GM21619 (cell line): ENCODE results near the gene TRAF4.
"Not testable (repeated sequence)": the region's sequence is repeated elsewhere in the genome, so short reads cannot be mapped to it uniquely, and the experiment has no call there.

Experiments
- ATAC-seq: cut with Tn5 transposase; IDR thresholded peaks from one replicate; pipeline ENCODE4 v1.9.1; 2021; ENCODE audit not compliant: unreplicated experiment

Gene TRAF4

GRCh38 chr17:28777178-28777577 lies 33.4 kb downstream of the TRAF4 start:
- ATAC-seq = no peak

- not testable (repeated sequence) for ATAC-seq
Observed at GRCh38 chr17:28779601-28780000, 35.8 kb downstream of the TRAF4 start.

DNA sequence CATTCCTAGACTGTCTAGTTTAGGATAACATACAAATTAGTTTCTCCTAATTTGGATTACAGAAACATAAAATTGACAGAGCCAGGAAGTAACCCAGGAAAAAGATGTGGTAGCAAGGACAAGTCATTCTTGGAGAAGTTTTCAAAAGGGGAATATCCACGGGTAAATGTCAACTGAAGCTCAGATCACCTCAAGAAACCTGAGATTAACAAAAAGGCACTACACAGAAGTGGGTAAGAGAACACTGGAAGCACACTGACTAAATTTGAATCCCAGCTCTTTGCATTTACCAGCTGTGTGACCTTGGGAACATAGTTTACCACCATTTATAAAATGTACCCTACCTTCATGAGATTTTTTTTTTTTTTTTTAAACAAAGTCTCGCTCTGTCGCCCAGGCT lies 39.4 kb downstream of the TRAF4 start:
- no peak for ATAC-seq

DNA sequence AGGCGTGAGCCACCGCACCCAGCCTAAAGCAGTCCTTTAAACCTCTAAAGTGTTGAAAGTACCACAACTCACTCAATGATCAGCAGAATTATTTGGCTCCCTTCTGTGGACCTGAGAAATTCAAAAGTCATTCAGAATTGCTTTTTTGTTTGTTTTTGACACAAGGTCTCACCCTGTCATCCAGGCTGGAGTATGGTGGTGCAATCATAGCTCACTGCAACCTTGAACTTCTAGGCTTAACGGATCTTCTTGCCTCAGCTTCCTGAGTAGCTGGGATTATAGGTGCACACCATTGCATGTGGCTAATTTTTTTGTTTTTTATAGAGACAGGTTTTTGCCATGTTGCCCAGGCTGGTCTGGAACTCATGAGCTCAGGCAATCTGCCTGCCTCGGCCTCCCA lies 44.3 kb downstream of the TRAF4 start:
- ATAC-seq = no peak

DNA sequence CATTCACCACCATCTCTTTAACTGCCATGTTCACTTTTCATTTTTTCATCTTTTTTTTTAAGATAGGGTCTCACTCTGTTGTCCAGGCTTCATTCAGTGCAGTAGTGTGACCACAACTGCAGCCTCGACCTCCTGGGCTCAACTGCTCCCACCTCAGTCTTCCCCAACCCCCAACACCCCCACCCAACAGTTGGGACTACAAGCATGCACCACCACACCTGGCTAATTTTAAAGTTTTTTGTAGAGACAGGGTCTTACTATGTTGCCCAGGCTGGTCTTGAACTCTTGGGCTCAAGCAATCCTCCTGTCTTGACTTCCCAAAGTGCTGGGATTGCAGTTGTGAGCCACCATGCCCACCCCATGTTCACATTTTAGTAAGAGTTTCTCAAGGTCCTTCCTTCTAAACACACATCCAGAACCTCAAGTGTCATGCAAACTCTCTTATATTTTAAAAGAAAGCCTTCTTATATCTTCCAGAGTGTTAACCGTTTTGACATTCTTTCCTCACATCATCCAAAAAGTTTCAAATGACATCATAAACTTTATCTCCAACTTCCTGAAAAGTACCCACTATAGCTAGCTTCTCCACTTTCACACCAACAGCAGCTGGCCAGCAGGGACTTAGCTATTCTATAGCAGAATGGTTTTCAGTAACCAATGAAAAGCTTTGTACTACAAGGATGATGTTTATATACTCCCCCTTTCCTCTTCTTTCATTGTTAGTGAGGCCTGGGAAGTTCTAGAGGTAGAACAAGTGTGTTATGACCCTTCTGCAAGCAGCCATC lies 49.3 kb downstream of the TRAF4 start:
- no peak for ATAC-seq

DNA sequence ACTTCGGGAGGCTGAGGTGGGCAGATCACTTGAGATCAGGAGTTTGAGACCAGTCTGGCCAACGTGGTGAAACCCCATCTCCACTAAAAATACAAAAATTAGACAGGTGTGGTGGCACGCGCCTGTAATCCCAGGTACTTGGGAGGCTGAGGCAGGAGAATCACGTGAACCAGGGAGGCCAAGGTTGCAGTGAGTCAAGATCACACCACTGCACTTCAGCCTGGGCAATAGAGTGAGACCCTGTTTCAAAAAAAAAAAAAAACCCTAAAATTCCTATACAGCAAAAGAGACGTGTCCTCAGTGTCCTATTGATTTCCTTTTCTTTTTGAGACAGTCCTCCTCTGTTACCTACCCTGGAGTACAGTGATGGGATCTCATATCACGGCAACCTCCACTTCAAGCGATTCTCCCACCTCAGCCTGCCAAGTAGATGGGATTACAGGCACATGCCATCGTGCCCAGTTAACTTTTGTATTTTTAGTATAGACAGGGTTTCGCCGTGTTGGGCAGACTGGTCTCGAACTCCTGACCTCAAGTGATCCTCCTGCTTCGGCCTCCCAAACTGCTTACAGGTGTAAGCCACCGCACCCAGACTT lies 51.1 kb downstream of the TRAF4 start:
- ATAC-seq = not testable (repeated sequence)

- no peak for ATAC-seq
Observed at GRCh38 chr17:28796062-28796461, 52.3 kb downstream of the TRAF4 start.
